ENCODE results near the gene DRP2.

DNA sequence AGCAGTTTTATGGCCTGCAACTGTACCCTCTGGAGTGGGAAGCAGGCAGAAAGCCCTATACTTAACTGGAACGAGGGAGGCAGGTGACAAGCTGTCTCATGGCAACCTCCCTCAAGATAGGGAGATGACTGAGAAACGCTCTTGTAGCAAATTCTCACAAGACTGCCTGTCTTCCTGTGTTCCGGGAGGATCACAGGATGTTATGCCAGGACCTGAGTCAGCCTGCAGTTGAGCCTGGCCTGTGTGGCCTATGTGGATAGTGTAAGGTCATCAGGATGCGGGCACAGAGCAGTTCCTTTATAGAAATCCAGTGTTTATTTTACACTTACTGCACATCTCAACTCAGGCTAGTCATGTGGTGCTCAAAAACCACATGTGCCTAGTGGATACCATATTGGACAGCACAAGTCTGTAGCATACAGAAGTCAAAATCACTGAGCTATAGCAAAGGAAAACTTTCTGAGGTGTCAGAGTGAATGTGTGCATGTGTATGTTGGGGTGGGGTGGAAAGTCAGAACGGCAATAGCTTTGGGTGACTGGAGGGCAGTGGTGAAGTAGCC lies 46.4 kb downstream of the DRP2 start:
- TF ChIP-seq, protein P1, sequence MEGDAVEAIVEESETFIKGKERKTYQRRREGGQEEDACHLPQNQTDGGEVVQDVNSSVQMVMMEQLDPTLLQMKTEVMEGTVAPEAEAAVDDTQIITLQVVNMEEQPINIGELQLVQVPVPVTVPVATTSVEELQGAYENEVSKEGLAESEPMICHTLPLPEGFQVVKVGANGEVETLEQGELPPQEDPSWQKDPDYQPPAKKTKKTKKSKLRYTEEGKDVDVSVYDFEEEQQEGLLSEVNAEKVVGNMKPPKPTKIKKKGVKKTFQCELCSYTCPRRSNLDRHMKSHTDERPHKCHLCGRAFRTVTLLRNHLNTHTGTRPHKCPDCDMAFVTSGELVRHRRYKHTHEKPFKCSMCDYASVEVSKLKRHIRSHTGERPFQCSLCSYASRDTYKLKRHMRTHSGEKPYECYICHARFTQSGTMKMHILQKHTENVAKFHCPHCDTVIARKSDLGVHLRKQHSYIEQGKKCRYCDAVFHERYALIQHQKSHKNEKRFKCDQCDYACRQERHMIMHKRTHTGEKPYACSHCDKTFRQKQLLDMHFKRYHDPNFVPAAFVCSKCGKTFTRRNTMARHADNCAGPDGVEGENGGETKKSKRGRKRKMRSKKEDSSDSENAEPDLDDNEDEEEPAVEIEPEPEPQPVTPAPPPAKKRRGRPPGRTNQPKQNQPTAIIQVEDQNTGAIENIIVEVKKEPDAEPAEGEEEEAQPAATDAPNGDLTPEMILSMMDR (IDR thresholded peaks at IDR 0.05) = no peak
- no peak for TF ChIP-seq POLR2A (IDR thresholded peaks at IDR 0.05)

All from esophagus squamous epithelium (tissue), 4 donors.